H1 (cell line): ENCODE results near the gene FBXL5. TPM values are rescaled to one million over a fixed set of nuclear protein-coding genes. Genes with fewer than 3 reads are reported as not detected.

ENCODE experiments used
- CHD1 ChIP-seq: IDR thresholded peaks from 2 replicates; pipeline ENCODE4 v1.6.1; 2012; ENCODE audit warnings: low read depth, low read length, improper control_type of control experiment
- CHD7 ChIP-seq: fragments of 300-600 bp; sonication (generic); IDR thresholded peaks from 2 replicates; pipeline ENCODE4 v1.7.1; 2012; ENCODE audit warnings: low read length, moderate library complexity, mild to moderate bottlenecking, inconsistent platforms; ENCODE audit not compliant: insufficient replicate concordance
- JUND ChIP-seq: IDR thresholded peaks from 2 replicates; pipeline ENCODE4 v1.6.1; 2011; ENCODE audit warnings: mild to moderate bottlenecking, improper control_type of control experiment, low read length
- MAFK ChIP-seq: IDR thresholded peaks from 2 replicates; pipeline ENCODE4 v1.6.1; 2012; ENCODE audit warnings: low read depth, mild to moderate bottlenecking, improper control_type of control experiment, low read length
- PHF8 ChIP-seq: fragments of 200-600 bp; sonication (generic); conservative IDR thresholded peaks from 2 replicates; pipeline ENCODE4 v1.7.1; 2012; ENCODE audit warnings: low read depth, mild to moderate bottlenecking, inconsistent platforms, low read length, moderate library complexity
- RFX5 ChIP-seq: IDR thresholded peaks from 2 replicates; pipeline ENCODE4 v1.6.1; 2011; ENCODE audit warnings: low read depth, low read length, improper control_type of control experiment, borderline replicate concordance
- RNF2 ChIP-seq: fragments of 200-900, 300-1000 bp; sonication (generic); IDR thresholded peaks from 2 replicates; pipeline ENCODE4 v1.7.1; 2016; ENCODE audit warnings: borderline replicate concordance, low read depth, mild to moderate bottlenecking, antibody characterized with exemption, low read length; ENCODE audit not compliant: poor library complexity, severe bottlenecking; ENCODE audit errors: missing control alignments
- polyA plus RNA-seq, 7 experiments: library from polyadenylated mRNA; depleted of rRNA in 3 of 7; stranded (reverse) in 5 of 7; unstranded in 2 of 7; fragments of >200 nt in 5 of 7; fragments of 200-250 nt in 2 of 7; gene quantifications; 1 replicate in 5 of 7; 2 replicates in 1 of 7; 4 replicates in 1 of 7; pipeline versions ENCODE4 v1.2.1 to v1.2.3, GENCODE V29; 2011 to 2013; ENCODE audit warnings: missing spikeins in 2 of 7, mixed read lengths in 2 of 7
- total RNA-seq: library from RNA; stranded (reverse); fragmentation: NEBNext Ultra II Directional; extraction: Animal tissue kit (Norgen Biotek cat#: 25700); gene quantifications from 2 replicates; pipeline ENCODE4 v1.2.1, GENCODE V29; 2021

The FBXL5 gene
- total and polyA plus RNA-seq, 2 of the 8 experiments (the other 6 are each of a cell fraction or from before 2014, with no cell fraction given): 34.6 to 62.7 TPM

GRCh38 chr4:15704129-15704528, 49.0 kb upstream of the FBXL5 start (continued):
- TF ChIP-seq CHD7: no peak
- no peak for TF ChIP-seq PHF8
- TF ChIP-seq JUND: no peak
- TF ChIP-seq RFX5: no peak
- TF ChIP-seq RNF2: no peak
- no peak for TF ChIP-seq MAFK
- TF ChIP-seq CHD1: no peak
